GM23338 (cell line): ENCODE measurements around the gene DOCK2. TPM values are rescaled to one million over a fixed set of nuclear protein-coding genes. Genes with fewer than 3 reads are reported as not detected.

Experiments used
- ATAC-seq: fragments of 200-7000 bp; cut with Tn5 transposase; 3 replicates; pipeline ENCODE4 v1.9.1; 2020
- DNase-seq: peaks from one replicate; pipeline ENCODE4 v3.0.0-alpha.2; 2015; ENCODE audit warnings: low spot score
- H2AFZ ChIP-seq: fragments of 200-600 bp; sonication (generic); 2 replicates; pipeline ENCODE4 v1.8.0; 2016; ENCODE audit warnings: antibody characterized with exemption, mild to moderate bottlenecking, moderate library complexity
- H3F3A ChIP-seq: fragments of 200-600 bp; sonication (generic); replicated peaks from 2 replicates; pipeline ENCODE4 v1.8.0; 2017; ENCODE audit warnings: antibody characterized with exemption, mixed run types, low read depth
- H3K27ac ChIP-seq: fragments of 200-600 bp; sonication (generic); 2 replicates; pipeline ENCODE4 v1.6.1; 2016; ENCODE audit warnings: low read depth
- H3K27me3 ChIP-seq: fragments of 200-600 bp; sonication (generic); 2 replicates; pipeline ENCODE4 v1.8.0; 2016; ENCODE audit warnings: mild to moderate bottlenecking, mixed run types, moderate library complexity; ENCODE audit not compliant: insufficient read depth
- H3K36me3 ChIP-seq: fragments of 200-600 bp; sonication (generic); 2 replicates; pipeline ENCODE4 v1.8.0; 2016; ENCODE audit warnings: mild to moderate bottlenecking; ENCODE audit not compliant: insufficient read depth
- H3K4me1 ChIP-seq: fragments of 200-600 bp; sonication (generic); 2 replicates; pipeline ENCODE4 v1.8.0; 2016; ENCODE audit warnings: mild to moderate bottlenecking, moderate library complexity; ENCODE audit not compliant: insufficient read depth
- H3K4me2 ChIP-seq: fragments of 200-600 bp; sonication (generic); 2 replicates; pipeline ENCODE4 v1.7.1; 2017; ENCODE audit warnings: mixed run types
- H3K4me3 ChIP-seq: fragments of 200-600 bp; sonication (generic); 2 replicates; pipeline ENCODE4 v1.6.1; 2016; ENCODE audit warnings: mixed run types
- H3K79me2 ChIP-seq: fragments of 200-600 bp; sonication (generic); replicated peaks from 2 replicates; pipeline ENCODE4 v1.8.0; 2017; ENCODE audit warnings: mild to moderate bottlenecking; ENCODE audit not compliant: insufficient read depth
- H3K9me2 ChIP-seq: fragments of 200-600 bp; sonication (generic); 2 replicates; pipeline ENCODE4 v1.8.0; 2017; ENCODE audit not compliant: insufficient read depth
- H4K20me1 ChIP-seq: fragments of 200-600 bp; sonication (generic); replicated peaks from 2 replicates; pipeline ENCODE4 v1.8.0; 2017; ENCODE audit warnings: mild to moderate bottlenecking; ENCODE audit not compliant: insufficient read depth
- H3K27ac Mint-ChIP-seq: 2 replicates; pipeline ENCODE4 v1.8.0; 2020; ENCODE audit warnings: inconsistent platforms, mild to moderate bottlenecking, moderate library complexity, mixed read lengths
- H3K27me3 Mint-ChIP-seq: 3 replicates; pipeline ENCODE4 v1.8.0; 2022; ENCODE audit warnings: low read depth, mild to moderate bottlenecking, moderate library complexity, mixed read lengths, inconsistent platforms; ENCODE audit not compliant: insufficient read depth, poor library complexity
- H3K36me3 Mint-ChIP-seq: 3 replicates; pipeline ENCODE4 v1.8.0; 2021; ENCODE audit warnings: low read depth, mild to moderate bottlenecking, inconsistent platforms, moderate library complexity, mixed read lengths
- H3K4me1 Mint-ChIP-seq: 3 replicates; pipeline ENCODE4 v1.8.0; 2020; ENCODE audit warnings: mild to moderate bottlenecking, inconsistent platforms, mixed read lengths
- H3K4me3 Mint-ChIP-seq: 3 replicates; pipeline ENCODE4 v1.8.0; 2021; ENCODE audit warnings: moderate library complexity, mild to moderate bottlenecking, inconsistent platforms, mixed read lengths
- H3K9me3 Mint-ChIP-seq: 3 replicates; pipeline ENCODE4 v1.8.0; 2020; ENCODE audit warnings: moderate library complexity, mild to moderate bottlenecking, inconsistent platforms, mixed read lengths
- CREB1 ChIP-seq: fragments of 250-450 bp; sonication (Bioruptor Pico); IDR thresholded peaks from 2 replicates; pipeline ENCODE4 v1.5.0; 2020; ENCODE audit warnings: low read depth, mild to moderate bottlenecking, moderate library complexity
- EZH2 ChIP-seq: fragments of 200-600 bp; sonication (generic); IDR thresholded peaks from one replicate; pipeline ENCODE4 v1.8.0; 2017; ENCODE audit warnings: antibody characterized with exemption, mild to moderate bottlenecking, low read depth; ENCODE audit not compliant: unreplicated experiment
- EZH2phosphoT487 ChIP-seq: fragments of 200-600 bp; sonication (generic); IDR thresholded peaks from one replicate; pipeline ENCODE4 v1.8.1; 2018; ENCODE audit warnings: antibody characterized with exemption; ENCODE audit not compliant: unreplicated experiment
- JUNB ChIP-seq: IDR thresholded peaks from one replicate; pipeline ENCODE4 v1.6.1; 2016; ENCODE audit warnings: antibody characterized with exemption; ENCODE audit not compliant: unreplicated experiment
- NANOG ChIP-seq: IDR thresholded peaks from 2 replicates; pipeline ENCODE4 v1.6.1; 2016; ENCODE audit warnings: antibody characterized with exemption, borderline replicate concordance
- POLR2AphosphoS5 ChIP-seq: IDR thresholded peaks from 2 replicates; pipeline ENCODE4 v1.6.1; 2016; ENCODE audit warnings: antibody characterized with exemption, low read depth
- REST ChIP-seq: IDR thresholded peaks from one replicate; pipeline ENCODE4 v1.6.1; 2018; ENCODE audit warnings: antibody characterized with exemption; ENCODE audit not compliant: unreplicated experiment
- STAT1 ChIP-seq: IDR thresholded peaks from one replicate; pipeline ENCODE4 v1.6.1; 2016; ENCODE audit warnings: antibody characterized with exemption; ENCODE audit not compliant: unreplicated experiment
- ZNF114 ChIP-seq: fragments of 250-450 bp; sonication (Bioruptor Pico); IDR thresholded peaks from 2 replicates; pipeline ENCODE4 v1.5.0; 2020; ENCODE audit warnings: mild to moderate bottlenecking, moderate library complexity
- ZNF331 ChIP-seq: fragments of 250-450 bp; sonication (Bioruptor Pico); IDR thresholded peaks from 2 replicates; pipeline ENCODE4 v1.5.0; 2020; ENCODE audit warnings: low read depth, mild to moderate bottlenecking, moderate library complexity
- polyA plus RNA-seq: library from polyadenylated mRNA; unstranded; fragments of >200 nt; fragmentation: Nextera tagmentation; extraction: Ambion mirVana; gene quantifications from 2 replicates; pipeline ENCODE4 v1.2.1, GENCODE V29; 2016
- total RNA-seq: library from RNA; depleted of rRNA; stranded (reverse); fragments of >200 nt; shearing (Covaris generic); gene quantifications from 2 replicates; pipeline ENCODE4 v1.2.3, GENCODE V29; 2014
- TF ChIP-seq, protein P1 (sequence below): fragments of 250-450 bp; sonication (Bioruptor Pico); IDR thresholded peaks from 2 replicates; pipeline ENCODE4 v1.5.0; 2020; ENCODE audit warnings: mild to moderate bottlenecking, moderate library complexity
- TF ChIP-seq, protein P2 (sequence below), 2 experiments: fragments of 200-600 bp in 1 of 2; sonication (generic) in 1 of 2; conservative IDR thresholded peaks; 2 replicates each; pipeline versions ENCODE4 v1.5.1 to v1.6.1; 2016 to 2017; ENCODE audit warnings: antibody characterized with exemption in 2 of 2, low read depth in 2 of 2, mild to moderate bottlenecking in 2 of 2, moderate library complexity in 1 of 2
- TF ChIP-seq, protein P3 (sequence below): IDR thresholded peaks from 2 replicates; pipeline ENCODE4 v1.6.1; 2016; ENCODE audit warnings: antibody characterized with exemption

DOCK2 gene
- total and polyA plus RNA-seq, 2 experiments from 2014 or later: 3.7 to 9.4 TPM

- Histone ChIP-seq H3K36me3 (no peaks in the 10 kb centered on the region), H3K4me3 (no peak overlapping the region), H3F3A (no peaks in the 10 kb centered on the region), H3K27me3 (no peaks in the 10 kb centered on the region), H3K79me2 (no peaks in the 10 kb centered on the region), H2AFZ (no peak overlapping the region), H3K4me2 (no peak overlapping the region), H3K4me1 (no peaks in the 10 kb centered on the region), H3K27ac (no peak overlapping the region), H3K9me2 (no peaks in the 10 kb centered on the region), H4K20me1 (no peaks in the 10 kb centered on the region)
- no peaks in the 10 kb centered on the region for H3K9me3 Mint-ChIP-seq
- H3K4me3 Mint-ChIP-seq: no peak overlapping the region
- peaks cover 8% of the 10 kb centered on the region for H3K4me1 Mint-ChIP-seq
- H3K27ac Mint-ChIP-seq: no peak overlapping the region
- DNase-seq: no peak
- no peak for ATAC-seq
- H3K27me3 Mint-ChIP-seq: peaks cover 2% of the 10 kb centered on the region
- TF ChIP-seq, protein P1, sequence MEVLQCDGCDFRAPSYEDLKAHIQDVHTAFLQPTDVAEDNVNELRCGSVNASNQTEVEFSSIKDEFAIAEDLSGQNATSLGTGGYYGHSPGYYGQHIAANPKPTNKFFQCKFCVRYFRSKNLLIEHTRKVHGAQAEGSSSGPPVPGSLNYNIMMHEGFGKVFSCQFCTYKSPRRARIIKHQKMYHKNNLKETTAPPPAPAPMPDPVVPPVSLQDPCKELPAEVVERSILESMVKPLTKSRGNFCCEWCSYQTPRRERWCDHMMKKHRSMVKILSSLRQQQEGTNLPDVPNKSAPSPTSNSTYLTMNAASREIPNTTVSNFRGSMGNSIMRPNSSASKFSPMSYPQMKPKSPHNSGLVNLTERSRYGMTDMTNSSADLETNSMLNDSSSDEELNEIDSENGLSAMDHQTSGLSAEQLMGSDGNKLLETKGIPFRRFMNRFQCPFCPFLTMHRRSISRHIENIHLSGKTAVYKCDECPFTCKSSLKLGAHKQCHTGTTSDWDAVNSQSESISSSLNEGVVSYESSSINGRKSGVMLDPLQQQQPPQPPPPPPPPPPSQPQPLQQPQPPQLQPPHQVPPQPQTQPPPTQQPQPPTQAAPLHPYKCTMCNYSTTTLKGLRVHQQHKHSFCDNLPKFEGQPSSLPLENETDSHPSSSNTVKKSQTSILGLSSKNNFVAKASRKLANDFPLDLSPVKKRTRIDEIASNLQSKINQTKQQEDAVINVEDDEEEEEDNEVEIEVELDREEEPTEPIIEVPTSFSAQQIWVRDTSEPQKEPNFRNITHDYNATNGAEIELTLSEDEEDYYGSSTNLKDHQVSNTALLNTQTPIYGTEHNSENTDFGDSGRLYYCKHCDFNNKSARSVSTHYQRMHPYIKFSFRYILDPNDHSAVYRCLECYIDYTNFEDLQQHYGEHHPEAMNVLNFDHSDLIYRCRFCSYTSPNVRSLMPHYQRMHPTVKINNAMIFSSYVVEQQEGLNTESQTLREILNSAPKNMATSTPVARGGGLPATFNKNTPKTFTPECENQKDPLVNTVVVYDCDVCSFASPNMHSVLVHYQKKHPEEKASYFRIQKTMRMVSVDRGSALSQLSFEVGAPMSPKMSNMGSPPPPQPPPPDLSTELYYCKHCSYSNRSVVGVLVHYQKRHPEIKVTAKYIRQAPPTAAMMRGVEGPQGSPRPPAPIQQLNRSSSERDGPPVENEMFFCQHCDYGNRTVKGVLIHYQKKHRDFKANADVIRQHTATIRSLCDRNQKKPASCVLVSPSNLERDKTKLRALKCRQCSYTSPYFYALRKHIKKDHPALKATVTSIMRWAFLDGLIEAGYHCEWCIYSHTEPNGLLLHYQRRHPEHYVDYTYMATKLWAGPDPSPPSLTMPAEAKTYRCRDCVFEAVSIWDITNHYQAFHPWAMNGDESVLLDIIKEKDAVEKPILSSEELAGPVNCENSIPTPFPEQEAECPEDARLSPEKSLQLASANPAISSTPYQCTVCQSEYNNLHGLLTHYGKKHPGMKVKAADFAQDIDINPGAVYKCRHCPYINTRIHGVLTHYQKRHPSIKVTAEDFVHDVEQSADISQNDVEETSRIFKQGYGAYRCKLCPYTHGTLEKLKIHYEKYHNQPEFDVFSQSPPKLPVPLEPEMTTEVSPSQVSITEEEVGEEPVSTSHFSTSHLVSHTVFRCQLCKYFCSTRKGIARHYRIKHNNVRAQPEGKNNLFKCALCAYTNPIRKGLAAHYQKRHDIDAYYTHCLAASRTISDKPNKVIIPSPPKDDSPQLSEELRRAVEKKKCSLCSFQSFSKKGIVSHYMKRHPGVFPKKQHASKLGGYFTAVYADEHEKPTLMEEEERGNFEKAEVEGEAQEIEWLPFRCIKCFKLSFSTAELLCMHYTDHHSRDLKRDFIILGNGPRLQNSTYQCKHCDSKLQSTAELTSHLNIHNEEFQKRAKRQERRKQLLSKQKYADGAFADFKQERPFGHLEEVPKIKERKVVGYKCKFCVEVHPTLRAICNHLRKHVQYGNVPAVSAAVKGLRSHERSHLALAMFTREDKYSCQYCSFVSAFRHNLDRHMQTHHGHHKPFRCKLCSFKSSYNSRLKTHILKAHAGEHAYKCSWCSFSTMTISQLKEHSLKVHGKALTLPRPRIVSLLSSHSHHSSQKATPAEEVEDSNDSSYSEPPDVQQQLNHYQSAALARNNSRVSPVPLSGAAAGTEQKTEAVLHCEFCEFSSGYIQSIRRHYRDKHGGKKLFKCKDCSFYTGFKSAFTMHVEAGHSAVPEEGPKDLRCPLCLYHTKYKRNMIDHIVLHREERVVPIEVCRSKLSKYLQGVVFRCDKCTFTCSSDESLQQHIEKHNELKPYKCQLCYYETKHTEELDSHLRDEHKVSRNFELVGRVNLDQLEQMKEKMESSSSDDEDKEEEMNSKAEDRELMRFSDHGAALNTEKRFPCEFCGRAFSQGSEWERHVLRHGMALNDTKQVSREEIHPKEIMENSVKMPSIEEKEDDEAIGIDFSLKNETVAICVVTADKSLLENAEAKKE (CRISPR knock-in tag): no peak
- TF ChIP-seq CREB1 (CRISPR knock-in tag) (no peak), NANOG (no peak), POLR2AphosphoS5 (no peak), EZH2phosphoT487 (no peak), REST (no peak), ZNF331 (CRISPR knock-in tag) (no peak), STAT1 (no peak), JUNB (no peak), ZNF114 (CRISPR knock-in tag) (no peak), EZH2 (no peak)
- TF ChIP-seq, protein P2, sequence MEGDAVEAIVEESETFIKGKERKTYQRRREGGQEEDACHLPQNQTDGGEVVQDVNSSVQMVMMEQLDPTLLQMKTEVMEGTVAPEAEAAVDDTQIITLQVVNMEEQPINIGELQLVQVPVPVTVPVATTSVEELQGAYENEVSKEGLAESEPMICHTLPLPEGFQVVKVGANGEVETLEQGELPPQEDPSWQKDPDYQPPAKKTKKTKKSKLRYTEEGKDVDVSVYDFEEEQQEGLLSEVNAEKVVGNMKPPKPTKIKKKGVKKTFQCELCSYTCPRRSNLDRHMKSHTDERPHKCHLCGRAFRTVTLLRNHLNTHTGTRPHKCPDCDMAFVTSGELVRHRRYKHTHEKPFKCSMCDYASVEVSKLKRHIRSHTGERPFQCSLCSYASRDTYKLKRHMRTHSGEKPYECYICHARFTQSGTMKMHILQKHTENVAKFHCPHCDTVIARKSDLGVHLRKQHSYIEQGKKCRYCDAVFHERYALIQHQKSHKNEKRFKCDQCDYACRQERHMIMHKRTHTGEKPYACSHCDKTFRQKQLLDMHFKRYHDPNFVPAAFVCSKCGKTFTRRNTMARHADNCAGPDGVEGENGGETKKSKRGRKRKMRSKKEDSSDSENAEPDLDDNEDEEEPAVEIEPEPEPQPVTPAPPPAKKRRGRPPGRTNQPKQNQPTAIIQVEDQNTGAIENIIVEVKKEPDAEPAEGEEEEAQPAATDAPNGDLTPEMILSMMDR (conservative IDR thresholded peaks at IDR 0.05; ENCODE audit: low read depth in 2 of 2): no peak
- TF ChIP-seq, protein P3, sequence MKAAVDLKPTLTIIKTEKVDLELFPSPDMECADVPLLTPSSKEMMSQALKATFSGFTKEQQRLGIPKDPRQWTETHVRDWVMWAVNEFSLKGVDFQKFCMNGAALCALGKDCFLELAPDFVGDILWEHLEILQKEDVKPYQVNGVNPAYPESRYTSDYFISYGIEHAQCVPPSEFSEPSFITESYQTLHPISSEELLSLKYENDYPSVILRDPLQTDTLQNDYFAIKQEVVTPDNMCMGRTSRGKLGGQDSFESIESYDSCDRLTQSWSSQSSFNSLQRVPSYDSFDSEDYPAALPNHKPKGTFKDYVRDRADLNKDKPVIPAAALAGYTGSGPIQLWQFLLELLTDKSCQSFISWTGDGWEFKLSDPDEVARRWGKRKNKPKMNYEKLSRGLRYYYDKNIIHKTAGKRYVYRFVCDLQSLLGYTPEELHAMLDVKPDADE: no peak
- H3K36me3 Mint-ChIP-seq: no peaks in the 10 kb centered on the region
Measured at GRCh38 chr5:169705322-169705721, 68.2 kb downstream of the DOCK2 start.
